Pons (tissue), 1 donor: ENCODE measurements around the gene DNAJB12.
"Not testable (repeated sequence)": the region's sequence is repeated elsewhere in the genome, so short reads cannot be mapped to it uniquely, and the experiment has no call there.

Experiments
- DNase-seq: peaks from one replicate; pipeline ENCODE4 v3.0.0-alpha.2; 2016; ENCODE audit warnings: low spot score

DNAJB12 gene

GRCh38 chr10:72353028-72353964 is 1.4 kb downstream of the DNAJB12 start:
- DNase-seq: no peak

DNA sequence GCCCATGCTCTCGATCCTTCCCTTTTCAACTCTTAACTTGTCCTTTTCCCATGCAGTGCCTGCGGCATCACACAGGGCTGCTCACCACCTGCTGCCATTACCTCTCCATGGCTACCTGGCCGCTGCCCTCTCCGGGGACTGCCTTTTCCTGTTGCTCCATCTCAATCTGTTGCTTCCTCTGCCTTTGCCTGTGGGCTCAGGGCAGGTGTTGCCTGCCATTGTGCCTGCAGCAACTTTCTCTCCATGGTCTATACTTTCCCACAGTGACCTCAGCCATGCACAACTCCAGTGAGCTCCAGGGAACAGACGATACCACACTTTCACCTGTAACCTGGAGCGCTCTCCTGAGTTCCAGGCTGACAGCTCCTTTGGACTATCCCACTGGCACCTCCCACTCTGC is 3.2 kb downstream of the DNAJB12 start:
- DNase-seq: no peak

GRCh38 chr10:72349438-72349837 is 5.3 kb downstream of the DNAJB12 start:
- no peak for DNase-seq

DNA sequence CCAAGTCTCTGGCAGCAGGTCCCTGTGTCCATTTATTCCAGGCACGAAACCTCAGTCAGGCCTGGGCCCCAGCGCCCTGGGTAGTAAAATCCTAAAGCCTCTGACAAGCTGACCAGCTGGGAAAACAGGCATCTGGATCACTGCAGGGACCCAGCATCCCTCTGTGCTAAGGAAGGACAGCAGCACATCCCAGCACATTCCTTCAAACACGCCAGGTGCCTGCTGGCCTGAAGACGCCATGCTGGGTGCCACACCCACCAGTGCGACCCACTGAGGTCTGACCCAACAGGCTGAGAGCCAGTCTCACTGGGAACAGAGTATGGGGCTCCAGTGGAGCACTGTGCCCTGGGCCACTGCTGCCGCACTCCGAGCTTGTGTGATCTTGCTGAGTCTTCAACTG is 6.4 kb downstream of the DNAJB12 start:
- DNase-seq: no peak

GRCh38 chr10:72346117-72346516 is 8.6 kb downstream of the DNAJB12 start:
- not testable (repeated sequence) for DNase-seq

DNA sequence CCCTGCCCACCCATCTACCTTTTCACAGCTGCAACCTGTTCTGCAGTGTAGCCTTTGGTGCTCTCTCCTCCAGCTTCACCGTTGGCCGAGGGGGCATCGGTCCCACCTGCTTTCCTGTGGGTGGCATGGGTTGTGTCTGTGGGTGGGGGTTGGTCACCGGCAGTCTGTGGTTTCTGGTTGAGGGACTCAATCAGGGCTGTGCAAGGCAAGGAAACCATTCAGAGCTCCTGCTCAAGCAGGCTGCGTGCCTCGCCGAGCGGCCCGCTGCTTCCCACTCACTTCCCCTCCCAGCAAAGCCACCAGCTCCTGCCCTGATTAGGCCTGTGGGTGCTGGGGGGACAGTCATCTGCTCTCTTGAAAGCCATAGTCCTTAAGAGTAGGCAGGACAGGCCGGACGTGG is 9.8 kb downstream of the DNAJB12 start:
- DNase-seq: no peak

- no peak for DNase-seq
These were observed 11.8 kb downstream of the DNAJB12 start for GRCh38 chr10:72342911-72343310.

DNA sequence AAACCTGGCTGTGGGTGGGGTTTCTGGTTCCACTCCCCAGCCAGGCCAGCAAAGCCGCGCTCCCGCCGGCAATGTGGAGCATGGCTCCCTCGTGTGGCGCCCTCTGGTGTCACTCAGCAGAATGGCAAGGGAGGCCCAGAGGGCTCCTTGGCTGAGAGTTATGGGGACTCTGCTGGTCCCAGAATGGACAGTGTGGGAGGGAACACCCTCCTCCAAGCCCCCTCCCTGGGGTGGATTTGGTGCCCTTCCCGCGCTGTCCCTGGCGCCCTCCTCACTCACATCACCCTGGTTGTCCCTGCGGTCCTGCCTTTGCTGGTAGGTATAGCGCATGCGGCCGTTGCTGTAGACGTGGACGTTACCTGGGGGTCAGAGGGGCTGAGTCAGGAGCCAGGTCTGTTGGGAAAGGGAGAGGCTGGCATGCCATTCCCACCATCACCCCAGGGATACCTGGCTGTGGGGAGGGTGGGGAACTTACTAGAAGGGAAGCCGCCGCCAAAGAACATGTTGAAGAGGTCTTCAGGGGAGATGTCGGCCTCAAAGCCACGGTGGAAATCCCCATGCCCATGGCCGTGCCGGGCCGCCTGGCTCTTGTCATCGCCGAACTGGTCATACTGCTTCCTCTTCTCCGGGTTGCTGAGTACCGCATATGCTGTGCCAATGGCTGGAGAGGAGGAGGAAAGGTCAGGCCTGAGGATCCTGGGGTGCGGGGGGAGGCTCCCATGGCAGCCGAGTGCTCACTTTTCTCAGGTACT is 14.0 kb downstream of the DNAJB12 start:
- no peak for DNase-seq

DNA sequence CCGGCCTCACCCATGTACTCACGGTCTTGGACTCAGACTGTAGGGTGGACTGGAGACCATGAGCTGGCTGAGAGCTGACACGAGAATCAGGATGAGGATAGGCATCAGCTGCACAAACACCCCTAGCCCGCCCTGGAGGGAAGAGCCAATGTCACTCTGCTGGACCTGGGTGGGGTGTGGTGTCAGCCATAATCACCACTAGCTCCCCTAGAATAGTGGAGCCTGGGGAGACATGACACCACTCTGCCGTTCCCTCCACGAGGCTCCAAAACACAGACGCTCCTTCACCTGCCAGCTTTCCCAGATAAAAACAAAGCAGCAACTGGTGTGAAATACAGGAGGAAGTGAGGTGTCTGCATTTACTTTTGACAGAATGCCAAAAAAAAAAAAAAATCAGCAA is 16.5 kb downstream of the DNAJB12 start:
- no peak for DNase-seq

DNA sequence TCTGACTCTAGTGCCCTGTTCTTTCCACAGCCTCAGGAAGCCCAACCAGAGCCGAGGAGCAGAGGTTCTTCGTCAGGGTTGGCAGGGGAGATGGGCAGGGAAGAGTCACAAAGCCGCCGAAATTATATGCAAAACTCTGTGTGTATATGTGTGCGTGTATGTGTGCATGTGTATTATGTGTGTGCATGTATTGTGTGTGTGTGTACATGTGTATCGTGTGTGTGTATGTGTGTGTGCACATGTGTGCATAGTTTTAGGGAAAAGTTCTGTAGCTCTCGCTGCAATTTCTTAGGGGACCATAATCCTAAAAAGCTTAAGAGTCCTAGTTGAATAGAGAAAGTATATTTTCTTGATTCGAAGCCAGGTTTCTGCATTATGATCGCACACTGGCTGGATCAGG is 17.0 kb downstream of the DNAJB12 start:
- DNase-seq: no peak

DNA sequence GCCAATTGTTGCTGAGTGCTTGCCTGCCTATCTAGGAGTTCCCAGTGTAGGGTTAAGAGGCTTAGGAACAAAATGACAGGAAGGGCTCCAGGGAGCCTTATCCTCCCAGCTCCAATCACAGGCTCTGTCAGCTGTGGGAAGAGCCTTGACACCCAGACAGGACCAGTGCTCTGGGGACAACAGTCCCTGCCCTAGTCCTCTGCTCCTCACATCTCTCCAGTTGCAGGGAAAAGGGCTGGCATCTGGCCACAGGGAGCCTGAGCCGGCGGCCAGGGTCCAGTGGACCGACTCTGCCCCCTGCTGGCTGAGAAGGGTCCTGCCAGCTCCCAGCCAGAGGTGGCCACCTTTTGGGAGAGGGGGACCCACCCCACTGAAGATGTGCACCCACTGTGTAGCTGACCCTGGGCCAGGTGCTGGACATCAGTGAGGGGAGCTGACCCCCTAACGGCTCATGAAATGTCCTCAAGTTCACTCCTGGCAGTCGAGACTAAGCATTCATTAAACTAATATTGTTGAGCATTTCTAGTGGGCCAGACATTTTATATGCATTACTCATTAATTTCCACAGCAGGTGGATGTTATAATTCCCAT is 17.6 kb downstream of the DNAJB12 start:
- DNase-seq: peak; percentile 84

- DNase-seq: no peak
These were observed 18.3 kb downstream of the DNAJB12 start for GRCh38 chr10:72336259-72337038.

DNA sequence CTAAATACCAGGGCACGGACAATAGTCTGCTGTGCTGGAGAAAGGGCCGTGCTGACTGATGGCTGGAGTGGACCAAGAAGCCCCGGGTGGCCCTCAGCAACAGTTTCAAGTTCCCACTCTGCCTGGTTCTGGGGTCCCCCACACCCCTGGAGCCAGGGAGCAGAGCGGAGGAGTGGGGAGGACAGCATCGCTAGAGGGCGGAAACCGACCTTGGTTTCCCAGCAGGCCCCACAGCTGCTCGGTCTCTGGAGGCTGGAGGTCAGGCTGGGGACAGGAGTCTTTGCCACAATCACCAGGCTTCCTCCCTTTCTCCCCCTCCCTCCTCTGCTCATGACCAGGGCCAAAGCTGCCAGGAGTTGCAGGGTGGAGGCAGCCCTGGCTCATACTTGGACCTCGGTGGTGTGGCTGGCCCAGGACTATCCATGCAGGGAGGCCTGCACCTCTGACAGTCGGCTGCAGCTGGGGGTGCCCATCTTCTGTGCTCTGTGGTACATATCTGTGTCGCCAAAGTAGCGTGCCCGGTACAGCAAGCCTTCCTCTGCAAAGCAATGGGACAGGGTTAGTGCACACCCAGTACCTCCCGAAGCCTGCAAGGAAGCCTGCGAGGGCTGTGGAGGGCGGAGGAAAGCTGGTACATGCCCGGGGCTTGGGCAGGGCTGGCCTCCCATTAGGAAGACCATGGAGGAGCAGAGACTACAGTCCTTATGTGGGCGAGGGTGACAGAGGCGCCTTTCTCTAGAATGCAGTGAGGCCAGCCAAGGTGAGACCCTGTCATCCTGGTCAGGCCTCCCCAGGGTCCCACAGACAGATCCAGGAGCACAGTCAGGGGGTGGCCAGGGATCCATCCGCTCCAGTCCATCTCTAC is 19.1 kb downstream of the DNAJB12 start:
- DNase-seq: no peak

DNA sequence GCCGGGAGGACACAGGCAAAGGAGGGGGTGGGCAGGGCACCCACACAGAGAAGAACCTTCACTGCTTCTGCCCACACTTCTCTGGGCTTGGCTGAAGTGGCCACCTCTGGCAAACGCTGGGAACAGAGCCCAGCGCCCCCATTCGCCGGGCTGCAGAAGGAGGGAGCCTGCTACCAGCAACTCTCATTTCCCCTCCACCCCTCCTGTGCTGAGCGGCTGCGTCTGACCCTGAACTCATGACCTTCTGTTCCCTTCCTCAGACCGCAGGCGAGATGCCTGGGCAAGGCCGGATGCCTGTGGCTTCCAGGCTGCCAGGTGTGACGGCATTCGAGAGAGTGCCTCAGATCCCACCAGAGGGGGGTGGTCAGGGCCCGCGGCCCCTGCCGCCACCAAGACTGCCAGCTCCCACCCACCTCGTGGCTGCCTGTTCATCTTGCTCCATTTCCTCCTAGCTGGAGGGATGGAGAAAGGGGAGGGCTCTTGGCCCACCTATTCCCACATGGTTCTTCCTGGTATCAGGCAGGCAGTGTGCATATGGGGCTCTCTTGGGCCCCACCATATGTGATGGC is 19.8 kb downstream of the DNAJB12 start:
- peak; percentile 78 for DNase-seq

DNA sequence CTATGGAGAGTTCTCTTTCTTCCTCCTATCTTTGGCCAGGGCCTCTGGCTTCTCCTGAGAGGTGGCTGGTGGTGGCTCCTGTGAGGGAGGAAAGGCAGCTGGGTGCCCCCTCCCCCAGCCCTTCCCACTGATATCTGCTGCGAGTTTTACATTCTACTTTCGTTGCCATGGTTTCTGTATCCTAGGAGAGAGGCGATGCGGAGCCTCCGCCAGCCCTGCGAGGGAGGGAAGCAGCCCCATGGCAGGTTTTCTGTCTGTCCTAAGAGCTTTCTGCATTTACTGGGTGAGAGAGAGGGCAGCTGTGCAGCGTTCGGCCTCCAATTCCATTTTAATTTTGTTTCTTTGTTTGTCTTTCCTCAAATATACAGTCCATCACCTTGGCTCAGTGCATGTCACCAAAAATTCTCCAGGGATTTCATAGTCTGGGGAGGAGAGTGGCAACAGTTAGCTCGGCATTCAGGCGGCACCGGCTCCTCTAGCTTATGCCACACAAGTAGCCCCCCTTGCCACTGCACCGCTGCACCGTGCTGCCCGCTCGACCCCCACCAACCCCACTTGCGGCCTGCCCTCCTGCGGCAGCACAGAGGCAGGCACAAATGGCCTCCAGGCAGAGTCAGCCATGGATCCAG is 20.4 kb downstream of the DNAJB12 start:
- no peak for DNase-seq

- DNase-seq: no peak
These were observed 21.4 kb downstream of the DNAJB12 start for GRCh38 chr10:72333112-72334015.

DNA sequence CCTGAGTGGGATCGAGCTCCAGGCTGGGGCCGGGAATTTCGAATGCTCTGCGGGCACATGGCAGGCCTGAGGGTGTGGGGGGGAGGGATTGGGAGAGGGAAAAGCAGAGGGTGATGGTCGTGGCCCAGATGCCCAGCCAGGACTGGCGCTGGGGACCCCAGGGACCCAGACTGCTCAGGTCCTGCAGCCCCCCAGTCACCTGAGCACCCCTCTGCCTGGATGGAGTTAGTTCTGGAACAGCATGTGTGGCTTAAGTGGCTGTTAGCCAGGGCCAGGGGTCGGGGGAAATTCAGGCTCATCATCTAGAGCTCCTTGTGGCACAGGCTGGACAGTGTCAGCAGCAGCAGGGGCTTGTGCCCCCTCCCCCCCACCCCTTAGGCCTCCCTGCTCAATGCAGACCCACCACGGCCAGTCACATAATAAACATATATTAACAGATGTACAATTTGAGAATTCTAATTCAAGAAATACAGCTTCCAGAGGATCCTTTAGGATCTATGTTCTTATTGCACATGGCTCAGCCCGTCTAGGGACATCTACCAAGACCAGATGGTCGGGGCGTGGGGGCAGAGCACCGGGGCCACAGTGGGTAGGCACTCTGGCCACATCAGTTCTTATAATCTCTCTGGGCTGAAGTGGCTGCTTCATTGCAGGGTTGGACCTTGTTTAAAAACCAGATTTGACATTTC is 22.2 kb downstream of the DNAJB12 start:
- no peak for DNase-seq
